Natural killer cell (primary cell): ENCODE data around the gene RRP8. TPM values are rescaled to one million over a fixed set of nuclear protein-coding genes. Genes with fewer than 3 reads are reported as not detected.

Experiments used
- ATAC-seq, 3 donors: fragments of 150-1000 bp in 2 of 3; fragments of 200-7000 bp in 1 of 3; cut with Tn5 transposase; 1 replicate in 1 of 3; 2 replicates in 2 of 3; pipeline ENCODE4 v1.10.0; 2021; ENCODE audit warnings: mild to moderate bottlenecking in 2 of 3, moderate library complexity in 2 of 3
- DNase-seq, 2 donors: peaks; one replicate each; pipeline versions ENCODE4 v3.0.0 to v3.0.0-alpha.2; 2013 to 2021; ENCODE audit warnings: mixed read lengths in 1 of 2
- H3K27ac ChIP-seq: one replicate; pipeline ENCODE4 v1.5.1; 2013; ENCODE audit warnings: mild to moderate bottlenecking, low read length
- H3K27me3 ChIP-seq: one replicate; pipeline ENCODE4 v1.6.1; 2013; ENCODE audit warnings: low read length; ENCODE audit not compliant: control insufficient read depth, insufficient read depth
- H3K36me3 ChIP-seq: one replicate; pipeline ENCODE4 v1.6.1; 2013; ENCODE audit warnings: low read length; ENCODE audit not compliant: control insufficient read depth, insufficient read depth
- H3K4me1 ChIP-seq: one replicate; pipeline ENCODE4 v1.6.1; 2013; ENCODE audit warnings: low read length; ENCODE audit not compliant: control insufficient read depth, insufficient read depth
- H3K4me3 ChIP-seq: one replicate; pipeline ENCODE4 v1.5.1; 2013; ENCODE audit warnings: low read length
- H3K9me3 ChIP-seq: one replicate; pipeline ENCODE4 v1.6.1; 2013; ENCODE audit warnings: low read length; ENCODE audit not compliant: control insufficient read depth, insufficient read depth
- H3K27ac Mint-ChIP-seq, 2 donors: one replicate each; pipeline ENCODE4 v1.8.0; 2022; ENCODE audit warnings: mild to moderate bottlenecking in 2 of 2, mixed read lengths in 2 of 2, moderate library complexity in 1 of 2
- H3K27me3 Mint-ChIP-seq, 2 donors: one replicate each; pipeline ENCODE4 v1.8.0; 2022; ENCODE audit warnings: low read depth in 2 of 2, mixed read lengths in 2 of 2
- H3K36me3 Mint-ChIP-seq: one replicate; pipeline ENCODE4 v1.8.0; 2022; ENCODE audit warnings: mixed read lengths
- H3K4me1 Mint-ChIP-seq, 2 donors: one replicate each; pipeline ENCODE4 v1.8.0; 2022; ENCODE audit warnings: mixed read lengths in 2 of 2
- H3K4me3 Mint-ChIP-seq: one replicate; pipeline ENCODE4 v1.8.0; 2022; ENCODE audit warnings: mild to moderate bottlenecking, moderate library complexity, mixed read lengths
- H3K9me3 Mint-ChIP-seq, 2 donors: one replicate each; pipeline ENCODE4 v1.8.0; 2022; ENCODE audit warnings: mixed read lengths in 2 of 2
- CTCF ChIP-seq: fragments of 200-600 bp; IDR thresholded peaks from one replicate; pipeline ENCODE4 v1.8.0; 2022; ENCODE audit warnings: antibody characterized with exemption
- WGBS: methylation state at CpG from one replicate; pipeline ENCODE4 v1.1.7; 2013; ENCODE audit warnings: missing lambda C conversion rate; ENCODE audit not compliant: insufficient coverage; 5-methylcytosine and 5-hydroxymethylcytosine counted together
- intact Hi-C: fragments of 100-400 bp; cut with micrococcal nuclease; formaldehyde crosslinking; loops from one replicate; pipeline ENCODE4 v1.14.2; 2022
- total RNA-seq, 4 donors: library from RNA; stranded (reverse); fragments of 120-200 nt in 1 of 4; gene quantifications; one replicate each; pipeline versions ENCODE4 v1.2.3 to v1.2.4, GENCODE V29; 2013 to 2022

Gene RRP8
- total RNA-seq, 3 donors from 2014 or later (not counting 1 experiment from before 2014, with no cell fraction given): 31.3 to 35.9 (median 31.9) TPM

- H3K27me3 ChIP-seq: no peaks in the 10 kb centered on the region
- WGBS: 87% methylated on average over 4 of the region's 4 CpGs
- no peak overlapping the region for H3K27ac Mint-ChIP-seq
- no peaks in the 10 kb centered on the region for H3K9me3 Mint-ChIP-seq
- no peaks in the 10 kb centered on the region for H3K36me3 ChIP-seq
- intact Hi-C loops: no loop called here
- no peak overlapping the region for H3K4me3 Mint-ChIP-seq
- H3K4me3 ChIP-seq: no peak overlapping the region
- H3K27ac ChIP-seq: no peak overlapping the region
- DNase-seq (no peak), ATAC-seq (no peak)
- no peaks in the 10 kb centered on the region for H3K27me3 Mint-ChIP-seq
- no peaks in the 10 kb centered on the region for H3K9me3 ChIP-seq
- H3K4me1 ChIP-seq: no peaks in the 10 kb centered on the region
- H3K36me3 Mint-ChIP-seq: no peaks in the 10 kb centered on the region
- peaks cover 0 to 7% of the 10 kb centered on the region in 2 donors for H3K4me1 Mint-ChIP-seq
- no peak for TF ChIP-seq CTCF
Observed at GRCh38 chr11:6568191-6568918, 35.1 kb downstream of the RRP8 start.

- intact Hi-C loops: no loop called here
- WGBS: 94% methylated on average over 7 of the region's 7 CpGs
- no peaks in the 10 kb centered on the region for H3K9me3 ChIP-seq
Observed at GRCh38 chr11:6567371-6567745, 36.1 kb downstream of the RRP8 start.

GRCh38 chr11:6566704-6567370 lies 36.6 kb downstream of the RRP8 start:
- Mint-ChIP-seq H3K27ac (no peak overlapping the region), H3K9me3 (no peaks in the 10 kb centered on the region), H3K4me3 (no peak overlapping the region), H3K27me3 (no peaks in the 10 kb centered on the region), H3K36me3 (no peaks in the 10 kb centered on the region), H3K4me1 (peaks cover 0 to 7% of the 10 kb centered on the region in 2 donors)
- no peaks in the 10 kb centered on the region for H3K9me3 ChIP-seq
- ATAC-seq (no peak), DNase-seq (no peak)
- H3K4me3 ChIP-seq: no peak overlapping the region
- intact Hi-C loops: no loop called here
- 90% methylated on average over 13 of the region's 13 CpGs for WGBS
- H3K27ac ChIP-seq: no peak overlapping the region
- TF ChIP-seq CTCF: no peak
- no peaks in the 10 kb centered on the region for H3K36me3 ChIP-seq
- no peaks in the 10 kb centered on the region for H3K4me1 ChIP-seq
- no peaks in the 10 kb centered on the region for H3K27me3 ChIP-seq

More at GRCh38 chr11:6567371-6567745, 36.1 kb downstream of the RRP8 start:
- Mint-ChIP-seq H3K4me3 (no peak overlapping the region), H3K27me3 (no peaks in the 10 kb centered on the region), H3K9me3 (no peaks in the 10 kb centered on the region), H3K36me3 (no peaks in the 10 kb centered on the region), H3K27ac (no peak overlapping the region), H3K4me1 (peaks cover 0 to 7% of the 10 kb centered on the region in 2 donors)
- ATAC-seq (no peak), DNase-seq (no peak)
- H3K4me1 ChIP-seq: no peaks in the 10 kb centered on the region
- H3K27me3 ChIP-seq: no peaks in the 10 kb centered on the region
- no peaks in the 10 kb centered on the region for H3K36me3 ChIP-seq
- no peak overlapping the region for H3K27ac ChIP-seq
- H3K4me3 ChIP-seq: no peak overlapping the region
- no peak for TF ChIP-seq CTCF
